H9 (cell line): ENCODE data around the gene ANKRD39. TPM values are rescaled to one million over a fixed set of nuclear protein-coding genes. Genes with fewer than 3 reads are reported as not detected.
A peak's percentile ranks its signal among the peaks of the same experiment; 100 is the strongest.

Source experiments
- DNase-seq: peaks from one replicate; pipeline ENCODE4 v3.0.0-alpha.2; 2017
- H2AFZ ChIP-seq: one replicate; pipeline ENCODE4 v1.6.1; 2013; ENCODE audit warnings: mild to moderate bottlenecking, low read length, control low read depth, moderate library complexity
- H2AK5ac ChIP-seq: 2 replicates; pipeline ENCODE4 v1.6.1; 2013; ENCODE audit warnings: low read length, control low read depth, mixed read lengths; ENCODE audit not compliant: insufficient read length
- H2BK120ac ChIP-seq: one replicate; pipeline ENCODE4 v1.6.1; 2013; ENCODE audit warnings: low read depth, mild to moderate bottlenecking, low read length, control low read depth, inconsistent platforms; ENCODE audit not compliant: poor library complexity, severe bottlenecking
- H2BK12ac ChIP-seq: 2 replicates; pipeline ENCODE4 v1.6.1; 2013; ENCODE audit warnings: low read length, control low read depth, mixed read lengths, low read depth; ENCODE audit not compliant: insufficient read length
- H2BK15ac ChIP-seq: 2 replicates; pipeline ENCODE4 v1.6.1; 2013; ENCODE audit warnings: low read depth, low read length, control low read depth
- H2BK20ac ChIP-seq: one replicate; pipeline ENCODE4 v1.6.1; 2013; ENCODE audit warnings: low read depth, mild to moderate bottlenecking, low read length, control low read depth, inconsistent platforms; ENCODE audit not compliant: poor library complexity, severe bottlenecking
- H2BK5ac ChIP-seq: 2 replicates; pipeline ENCODE4 v1.6.1; 2013; ENCODE audit warnings: low read length, control low read depth, mixed read lengths; ENCODE audit not compliant: insufficient read length
- H3K14ac ChIP-seq: 2 replicates; pipeline ENCODE4 v1.6.1; 2013; ENCODE audit warnings: low read length, control low read depth; ENCODE audit not compliant: insufficient read depth
- H3K18ac ChIP-seq: 2 replicates; pipeline ENCODE4 v1.6.1; 2013; ENCODE audit warnings: low read depth, mild to moderate bottlenecking, mixed read lengths, low read length, control low read depth; ENCODE audit not compliant: insufficient read length
- H3K23ac ChIP-seq: 2 replicates; pipeline ENCODE4 v1.6.1; 2013; ENCODE audit warnings: low read length, control low read depth, mixed read lengths, low read depth; ENCODE audit not compliant: insufficient read length
- H3K23me2 ChIP-seq: 2 replicates; pipeline ENCODE4 v1.6.1; 2013; ENCODE audit warnings: low read depth, mild to moderate bottlenecking, mixed read lengths, low read length, control low read depth; ENCODE audit not compliant: insufficient read length, poor library complexity, severe bottlenecking
- H3K27ac ChIP-seq: 2 replicates; pipeline ENCODE4 v1.5.1; 2013; ENCODE audit warnings: low read length, control low read depth, mixed read lengths, low read depth; ENCODE audit not compliant: insufficient read length
- H3K27me3 ChIP-seq: 2 replicates; pipeline ENCODE4 v1.6.1; 2013; ENCODE audit warnings: low read length, control low read depth, inconsistent platforms; ENCODE audit not compliant: insufficient read depth
- H3K4ac ChIP-seq: 2 replicates; pipeline ENCODE4 v1.6.1; 2013; ENCODE audit warnings: low read depth, mild to moderate bottlenecking, control low read depth, inconsistent platforms, low read length, moderate library complexity
- H3K4me1 ChIP-seq: 2 replicates; pipeline ENCODE4 v1.6.1; 2013; ENCODE audit warnings: low read length, control low read depth, inconsistent platforms; ENCODE audit not compliant: insufficient read depth
- H3K4me2 ChIP-seq: 2 replicates; pipeline ENCODE4 v1.6.1; 2013; ENCODE audit warnings: low read length, control low read depth, mixed read lengths; ENCODE audit not compliant: insufficient read length, insufficient read depth
- H3K56ac ChIP-seq: 2 replicates; pipeline ENCODE4 v1.6.1; 2013; ENCODE audit warnings: low read depth, mild to moderate bottlenecking, mixed read lengths, low read length, control low read depth; ENCODE audit not compliant: insufficient read length
- H3K79me1 ChIP-seq: 2 replicates; pipeline ENCODE4 v1.6.1; 2013; ENCODE audit warnings: low read depth, mild to moderate bottlenecking, moderate library complexity, low read length, control low read depth, inconsistent platforms; ENCODE audit not compliant: insufficient read depth, poor library complexity, severe bottlenecking
- H3K79me2 ChIP-seq: 2 replicates; pipeline ENCODE4 v1.6.1; 2013; ENCODE audit warnings: low read length, control low read depth, inconsistent platforms; ENCODE audit not compliant: insufficient read depth
- H3K9ac ChIP-seq: 2 replicates; pipeline ENCODE4 v1.6.1; 2013; ENCODE audit warnings: low read length, control low read depth, mixed read lengths; ENCODE audit not compliant: insufficient read length; ENCODE audit errors: extremely low read depth
- H3K9me3 ChIP-seq: one replicate; pipeline ENCODE4 v1.6.1; 2013; ENCODE audit warnings: low read depth, low read length, inconsistent platforms; ENCODE audit not compliant: control insufficient read depth
- H3T11ph ChIP-seq: one replicate; pipeline ENCODE4 v1.6.1; 2013; ENCODE audit warnings: mild to moderate bottlenecking, low read length, control low read depth, inconsistent platforms
- H4K20me1 ChIP-seq: one replicate; pipeline ENCODE4 v1.6.1; 2013; ENCODE audit not compliant: control insufficient read depth, insufficient read length, insufficient read depth
- H4K5ac ChIP-seq: 2 replicates; pipeline ENCODE4 v1.6.1; 2013; ENCODE audit warnings: low read depth, mild to moderate bottlenecking, mixed read lengths, low read length, control low read depth; ENCODE audit not compliant: insufficient read length
- H4K8ac ChIP-seq: replicated peaks from 2 replicates; pipeline ENCODE4 v1.6.1; 2013; ENCODE audit warnings: low read length, control low read depth, mixed read lengths, low read depth; ENCODE audit not compliant: insufficient read length
- H4K91ac ChIP-seq: 2 replicates; pipeline ENCODE4 v1.6.1; 2013; ENCODE audit warnings: low read depth, mild to moderate bottlenecking, moderate library complexity, mixed read lengths, low read length, control low read depth; ENCODE audit not compliant: insufficient read length
- H3K27ac Mint-ChIP-seq, 3 experiments: 2 replicates in 2 of 3; 3 replicates in 1 of 3; pipeline ENCODE4 v1.8.0; 2020 to 2021; ENCODE audit warnings: mixed read lengths in 3 of 3, mild to moderate bottlenecking in 1 of 3, moderate library complexity in 1 of 3
- H3K27me3 Mint-ChIP-seq: 2 replicates; pipeline ENCODE4 v1.8.0; 2021; ENCODE audit warnings: low read depth, mild to moderate bottlenecking, moderate library complexity, mixed read lengths
- H3K36me3 Mint-ChIP-seq, 3 experiments: 2 replicates in 2 of 3; 3 replicates in 1 of 3; pipeline ENCODE4 v1.8.0; 2020 to 2021; ENCODE audit warnings: low read depth in 3 of 3, mixed read lengths in 3 of 3; ENCODE audit not compliant: insufficient read depth in 1 of 3
- H3K4me1 Mint-ChIP-seq, 2 experiments: 2 replicates each; pipeline ENCODE4 v1.8.0; 2020; ENCODE audit warnings: mixed read lengths in 2 of 2
- H3K4me3 Mint-ChIP-seq, 2 experiments: 2 replicates in 1 of 2; 3 replicates in 1 of 2; pipeline ENCODE4 v1.8.0; 2020 to 2021; ENCODE audit warnings: mild to moderate bottlenecking in 2 of 2, mixed read lengths in 2 of 2, moderate library complexity in 1 of 2
- H3K9me3 Mint-ChIP-seq, 2 experiments: 2 replicates in 1 of 2; 3 replicates in 1 of 2; pipeline ENCODE4 v1.8.0; 2020; ENCODE audit warnings: mild to moderate bottlenecking in 2 of 2, mixed read lengths in 2 of 2, moderate library complexity in 1 of 2
- CTCF ChIP-seq: fragments of 200-600 bp; sonication (generic); conservative IDR thresholded peaks from 3 replicates; pipeline ENCODE4 v1.8.0; 2021; ENCODE audit warnings: antibody characterized with exemption, mild to moderate bottlenecking
- WGBS: extraction: QIAGEN DNeasy Blood & Tissue Kit; methylation state at CpG from one replicate; pipeline ENCODE4 v1.1.7; 2013; ENCODE audit warnings: missing lambda C conversion rate, low lambda C conversion rate, mixed read lengths; ENCODE audit not compliant: insufficient read length; ENCODE audit errors: extremely low coverage; 5-methylcytosine and 5-hydroxymethylcytosine counted together
- total RNA-seq: library from RNA; stranded (reverse); gene quantifications from 2 replicates; pipeline ENCODE4 v1.2.1, GENCODE V29; 2021

Gene ANKRD39
- total RNA-seq, 1 experiment from 2014 or later: 13.0 TPM

DNA sequence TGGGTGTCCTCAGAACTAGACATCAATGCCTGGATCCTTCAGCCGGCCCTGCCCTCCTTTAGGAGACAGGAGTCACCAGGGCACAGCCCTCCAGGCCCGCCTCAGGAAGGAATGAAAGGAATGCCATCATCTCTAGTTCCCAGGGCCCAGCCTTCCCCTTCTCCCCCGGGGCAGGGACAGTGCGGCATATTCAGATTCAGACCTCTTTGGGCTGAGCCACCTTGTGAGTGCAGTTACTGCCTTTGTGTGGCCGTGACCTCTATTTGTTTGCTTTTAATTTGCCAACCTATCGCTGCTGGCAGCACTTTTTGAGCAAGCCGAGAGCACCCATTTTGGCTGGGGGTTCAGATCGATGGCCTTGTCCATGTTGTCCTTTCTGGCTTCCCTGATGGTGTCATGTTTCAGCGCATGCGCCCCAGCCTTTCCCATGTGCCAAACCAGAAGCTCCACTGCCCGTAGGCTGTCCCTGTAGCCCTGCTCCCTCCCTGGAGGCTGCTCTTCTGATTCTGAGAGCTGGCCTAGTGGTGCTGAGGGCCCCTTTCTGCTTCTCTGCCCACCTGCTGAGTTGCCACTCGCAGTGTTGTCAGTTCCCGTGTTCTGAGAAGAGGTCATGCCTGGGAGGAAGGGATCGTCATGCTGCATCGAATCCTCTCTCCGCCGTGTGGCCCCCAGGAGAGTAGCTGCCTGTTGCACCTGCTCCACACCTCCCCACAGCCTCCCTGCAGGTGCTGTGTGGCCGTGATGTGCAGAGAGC lies 24.9 kb downstream of the ANKRD39 start:
- no peak overlapping the region for H3K18ac ChIP-seq

More for the DNA sequence above, 24.9 kb downstream of the ANKRD39 start:
- Histone ChIP-seq H3T11ph (no peak overlapping the region), H2BK15ac (no peak overlapping the region), H2BK20ac (no peak overlapping the region), H3K23ac (no peak overlapping the region), H3K14ac (no peak overlapping the region), H3K9ac (no peak overlapping the region), H2AK5ac (no peak overlapping the region), H4K91ac (no peak overlapping the region), H3K79me2 (no peaks in the 10 kb centered on the region), H3K79me1 (no peaks in the 10 kb centered on the region), H3K27ac (no peak overlapping the region), H4K5ac (no peak overlapping the region), H2AFZ (no peak overlapping the region), H3K4me1 (no peaks in the 10 kb centered on the region), H2BK120ac (no peak overlapping the region), H3K23me2 (no peaks in the 10 kb centered on the region), H3K4ac (no peak overlapping the region), H3K4me2 (peak overlapping the region; percentile 13), H2BK12ac (no peak overlapping the region), H4K8ac (no peak overlapping the region), H2BK5ac (no peak overlapping the region), H3K27me3 (no peaks in the 10 kb centered on the region), H3K9me3 (no peaks in the 10 kb centered on the region), H3K56ac (no peak overlapping the region), H4K20me1 (no peaks in the 10 kb centered on the region)
- no peaks in the 10 kb centered on the region for H3K9me3 Mint-ChIP-seq
- H3K27ac Mint-ChIP-seq: peak overlapping the region; percentile 97 to 99 (median 98)
- peaks cover 21 to 26% of the 10 kb centered on the region in 2 experiments for H3K4me1 Mint-ChIP-seq
- peak; percentile 93 for DNase-seq
- no peaks in the 10 kb centered on the region for H3K27me3 Mint-ChIP-seq
- peak overlapping the region; percentile 62 to 67 for H3K4me3 Mint-ChIP-seq
- no CpG with 5 or more reads among the region's 18 CpGs for WGBS
- H3K36me3 Mint-ChIP-seq: peaks cover 34 to 76% (median 56%) of the 10 kb centered on the region in 3 experiments
- no peak for TF ChIP-seq CTCF
